HG03196 (cell line): ENCODE data around the gene DRC7.

Experiments
- ATAC-seq: cut with Tn5 transposase; IDR thresholded peaks from one replicate; pipeline ENCODE4 v1.9.1; 2021; ENCODE audit not compliant: unreplicated experiment

The DRC7 gene

DNA sequence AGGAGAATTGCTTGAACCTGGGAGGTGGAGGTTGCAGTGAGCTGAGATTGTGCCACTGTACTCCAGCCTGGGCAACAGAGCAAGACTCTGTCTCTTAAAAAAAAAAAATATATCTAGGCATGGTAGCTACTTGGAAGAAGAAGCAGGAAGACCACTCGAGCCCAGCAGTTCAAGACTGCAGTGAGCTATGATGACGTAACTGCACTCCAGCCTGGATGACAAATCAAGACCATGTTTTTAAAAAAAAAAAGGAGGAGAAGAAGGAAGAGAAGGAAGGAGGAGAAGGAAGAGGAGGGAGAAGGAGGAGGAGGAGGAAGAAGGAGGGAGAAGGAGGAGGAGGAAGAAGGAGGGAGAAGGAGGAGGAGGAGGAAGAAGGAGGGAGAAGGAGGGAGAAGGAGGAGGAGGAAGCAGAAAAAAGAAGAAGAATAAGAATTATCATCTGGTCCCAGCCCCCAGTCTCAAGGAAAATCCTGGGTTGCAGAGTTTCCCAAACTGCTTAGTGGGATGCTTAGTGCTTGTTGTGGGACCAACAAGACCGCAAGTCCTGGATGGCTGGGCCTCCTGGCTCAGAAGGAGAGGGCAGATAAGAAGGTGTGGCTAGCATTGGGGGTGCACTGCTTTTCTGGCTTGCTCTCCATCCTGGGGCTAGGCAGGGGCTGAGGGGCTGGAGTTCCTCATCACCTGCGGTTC is 3.7 kb upstream of the DRC7 start:
- no peak for ATAC-seq

- ATAC-seq: no peak
Measured at GRCh38 chr16:57692636-57693035, 2.0 kb upstream of the DRC7 start.

GRCh38 chr16:57693550-57693949 is 1.1 kb upstream of the DRC7 start:
- ATAC-seq: no peak

DNA sequence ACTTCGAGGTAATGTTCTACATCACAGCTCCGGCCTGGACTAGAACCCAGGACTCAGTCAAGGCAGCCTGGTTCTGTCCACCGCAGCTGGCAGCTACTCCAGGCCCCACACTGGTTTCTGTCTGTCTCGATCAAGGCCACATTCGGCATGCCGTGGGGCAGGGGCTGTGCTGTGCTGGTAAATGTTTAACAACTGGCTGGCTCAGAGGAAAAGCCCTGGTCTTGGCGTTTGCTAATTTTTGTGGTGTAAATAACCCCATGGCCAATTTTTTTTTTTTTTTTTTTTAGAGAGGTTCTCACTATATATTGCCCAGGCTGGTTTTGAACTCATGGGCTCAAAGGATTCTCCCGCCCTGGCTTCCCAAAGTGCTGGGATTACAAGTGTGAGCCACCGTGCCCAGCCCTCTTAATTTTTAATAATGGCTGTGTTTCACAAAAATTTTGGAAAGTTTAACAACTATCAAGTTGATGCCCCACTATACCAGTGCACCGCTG is 328 bp upstream of the DRC7 start:
- no peak for ATAC-seq

- no peak for ATAC-seq
Measured at GRCh38 chr16:57695680-57696069, 1.1 kb downstream of the DRC7 start.

DNA sequence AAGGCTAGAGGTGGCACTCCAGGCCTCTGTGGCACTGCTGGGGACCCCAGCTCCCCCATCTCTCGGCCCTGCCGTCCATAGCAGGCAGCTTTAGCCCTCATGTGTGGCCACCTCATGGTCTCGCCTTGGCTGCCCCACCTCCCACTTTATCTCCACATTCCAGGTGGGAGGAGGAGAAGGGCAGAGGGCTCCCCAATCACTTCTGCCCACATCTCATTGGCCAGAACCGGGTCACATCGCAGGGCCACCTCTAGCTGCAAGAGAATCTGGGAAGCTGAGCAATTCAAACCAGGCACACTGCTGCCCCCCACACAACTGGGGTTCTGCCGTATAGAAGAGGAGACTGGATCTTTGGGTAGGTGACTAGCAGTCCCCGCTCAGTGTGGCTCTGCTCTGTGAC is 1.6 kb downstream of the DRC7 start:
- ATAC-seq: no peak

DNA sequence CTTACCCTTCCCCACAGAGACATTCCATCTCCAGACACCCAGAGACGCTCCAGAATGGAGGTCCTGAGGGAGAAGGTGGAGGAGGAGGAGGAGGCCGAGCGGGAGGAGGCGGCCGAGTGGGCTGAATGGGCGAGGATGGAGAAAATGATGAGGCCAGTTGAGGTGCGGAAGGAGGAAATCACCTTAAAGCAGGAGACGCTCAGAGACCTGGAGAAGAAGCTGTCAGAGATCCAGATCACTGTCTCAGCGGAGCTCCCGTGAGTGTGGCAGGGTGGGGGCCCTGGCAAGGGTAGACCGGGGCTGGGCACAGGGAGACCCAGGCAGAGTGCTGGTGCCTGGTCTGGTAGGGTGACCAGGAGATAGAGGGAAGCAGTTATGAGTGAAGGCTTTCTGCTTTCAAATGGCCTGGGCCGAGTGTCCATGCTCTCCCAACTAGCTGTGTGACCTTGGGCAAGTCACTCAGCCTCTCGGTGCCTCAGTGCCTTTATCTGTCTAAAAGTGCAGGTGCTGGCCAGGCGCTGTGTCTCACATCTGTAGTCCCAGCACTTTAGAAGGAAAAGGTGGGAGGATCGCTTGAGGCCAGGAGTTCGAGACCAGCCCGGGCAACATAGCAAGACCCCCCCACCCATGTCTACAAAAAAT is 3.4 kb downstream of the DRC7 start:
- no peak for ATAC-seq

DNA sequence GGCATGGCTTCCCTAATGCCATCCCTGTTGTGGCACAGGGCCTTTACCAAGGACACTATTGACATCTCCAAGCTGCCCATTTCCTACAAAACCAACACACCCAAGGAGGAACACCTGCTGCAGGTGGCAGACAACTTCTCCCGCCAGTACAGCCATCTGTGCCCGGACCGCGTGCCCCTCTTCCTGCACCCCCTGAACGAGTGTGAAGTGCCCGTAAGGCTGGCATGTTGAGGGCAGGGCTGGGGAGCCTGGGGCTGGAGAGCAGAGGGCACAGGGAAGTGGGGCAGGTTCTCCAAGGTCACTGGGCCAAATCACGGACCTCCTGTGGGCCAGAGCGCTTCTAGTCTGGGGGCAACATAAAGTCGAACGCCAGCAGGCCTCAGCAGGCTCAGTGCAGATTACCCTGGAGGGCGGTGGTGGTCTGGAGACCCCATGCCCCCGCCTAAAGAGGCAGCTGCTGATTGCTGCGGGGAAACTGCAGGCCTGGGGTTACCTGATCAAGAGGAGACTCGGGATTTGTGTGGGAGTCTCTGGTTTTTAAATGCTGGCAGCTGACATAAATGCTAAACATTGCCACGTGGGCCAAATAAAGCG is 4.3 kb downstream of the DRC7 start:
- ATAC-seq: no peak

- no peak for ATAC-seq
Measured at GRCh38 chr16:57699481-57699880, 4.9 kb downstream of the DRC7 start.

DNA sequence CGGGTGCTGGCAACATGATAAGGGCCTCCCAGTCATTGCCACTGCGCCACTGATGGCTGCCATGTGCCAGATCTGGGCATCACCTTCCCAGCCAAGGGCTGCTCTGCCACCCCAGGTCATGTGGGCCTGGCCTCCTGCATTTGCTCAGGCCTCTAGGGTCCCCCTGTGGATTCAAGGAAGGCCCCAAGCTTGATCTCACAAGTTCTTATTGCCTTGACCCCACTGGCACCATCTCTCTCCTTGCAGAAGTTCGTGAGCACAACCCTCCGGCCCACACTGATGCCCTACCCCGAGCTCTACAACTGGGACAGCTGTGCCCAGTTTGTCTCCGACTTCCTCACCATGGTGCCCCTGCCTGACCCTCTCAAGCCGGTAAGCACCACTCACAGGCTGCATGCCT is 5.3 kb downstream of the DRC7 start:
- ATAC-seq: no peak

DNA sequence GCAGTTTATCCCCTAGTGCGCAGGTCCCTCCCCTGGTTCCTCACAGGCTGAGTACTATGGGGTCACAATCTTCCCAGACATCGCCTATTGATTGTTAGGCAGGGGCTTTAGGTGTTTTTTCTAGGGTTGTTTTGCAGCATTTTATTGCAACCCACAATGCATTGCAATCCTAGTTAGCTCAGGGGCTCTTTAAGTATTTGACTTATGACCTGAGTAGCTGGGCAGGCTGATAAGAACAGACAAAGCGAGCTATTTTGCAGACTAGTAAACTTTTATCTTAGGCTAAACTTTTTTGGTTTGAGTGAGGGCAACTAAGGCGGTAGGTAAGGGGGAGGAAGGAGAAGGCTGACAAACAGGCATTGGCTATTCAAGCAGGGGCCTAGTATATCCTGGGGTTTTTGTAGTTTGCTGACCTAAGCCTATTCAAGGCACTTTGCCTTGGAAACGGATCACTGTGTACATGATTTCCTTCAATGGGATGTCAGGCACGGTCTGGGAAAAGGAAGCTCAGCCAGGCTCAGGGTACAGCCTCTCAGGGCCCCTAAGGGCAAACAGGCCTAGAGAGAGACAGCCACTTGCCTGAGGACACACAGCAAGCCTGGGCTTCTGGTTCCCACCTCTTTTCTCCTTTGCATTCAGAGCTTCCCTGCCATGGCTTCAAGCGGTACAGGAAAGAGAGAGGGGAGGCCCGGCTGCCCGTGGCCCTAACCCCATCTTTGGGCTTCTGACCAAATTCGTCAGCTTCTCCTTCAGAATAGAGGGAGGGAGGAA is 6.4 kb downstream of the DRC7 start:
- ATAC-seq: no peak

DNA sequence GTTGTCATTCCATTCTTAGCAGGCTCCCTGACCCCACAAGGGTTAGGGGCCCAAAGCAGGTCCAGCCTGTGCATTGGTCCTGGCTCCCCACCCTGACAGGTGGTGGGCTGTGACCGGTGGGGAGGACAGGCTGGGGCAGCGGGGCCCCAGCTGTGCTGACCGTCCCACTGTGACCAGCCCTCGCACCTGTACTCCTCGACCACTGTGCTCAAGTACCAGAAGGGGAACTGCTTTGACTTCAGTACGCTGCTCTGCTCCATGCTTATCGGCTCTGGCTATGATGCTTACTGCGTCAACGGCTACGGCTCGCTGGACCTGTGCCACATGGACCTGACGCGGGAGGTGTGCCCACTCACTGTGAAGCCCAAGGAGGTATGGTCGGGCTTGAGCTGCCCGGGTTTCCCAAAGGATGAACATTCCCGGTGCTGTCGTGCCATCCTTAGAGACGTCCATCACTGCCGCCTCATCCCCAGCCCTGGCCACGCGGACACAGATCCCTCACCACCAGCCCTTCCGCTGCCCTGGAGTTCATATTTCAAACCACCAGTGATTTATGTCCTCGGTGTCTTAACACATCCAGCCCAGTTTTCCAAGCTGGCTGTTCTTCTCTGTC is 7.3 kb downstream of the DRC7 start:
- no peak for ATAC-seq

DNA sequence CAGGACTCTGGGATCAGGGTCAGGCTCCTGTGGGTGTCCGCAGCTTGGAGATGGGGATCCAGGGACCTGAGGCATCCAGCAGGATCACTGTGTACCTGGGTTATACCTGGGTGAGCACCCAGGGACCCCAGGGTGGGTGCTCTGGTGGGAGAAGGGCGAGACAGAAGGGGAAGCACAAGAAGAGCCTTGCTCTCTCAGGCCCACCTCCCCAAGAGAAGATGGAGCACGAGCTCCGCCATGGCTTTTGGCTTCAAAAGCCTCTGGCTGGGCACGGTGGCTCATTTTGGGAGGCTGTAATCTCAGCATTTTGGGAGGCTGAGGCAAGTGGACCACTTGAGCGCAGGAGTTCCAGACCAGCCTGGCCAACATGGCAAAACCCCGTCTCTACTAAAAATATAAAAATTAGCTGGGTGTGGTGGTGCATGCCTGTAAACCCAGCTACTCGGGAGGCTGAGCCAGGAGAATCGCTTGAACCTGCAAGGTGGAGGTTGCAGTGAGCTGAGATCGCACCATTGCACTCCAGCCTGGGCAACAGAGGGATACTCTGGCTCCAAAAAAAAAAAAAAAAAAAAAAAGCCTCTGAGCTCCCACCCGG is 8.9 kb downstream of the DRC7 start:
- no peak for ATAC-seq

DNA sequence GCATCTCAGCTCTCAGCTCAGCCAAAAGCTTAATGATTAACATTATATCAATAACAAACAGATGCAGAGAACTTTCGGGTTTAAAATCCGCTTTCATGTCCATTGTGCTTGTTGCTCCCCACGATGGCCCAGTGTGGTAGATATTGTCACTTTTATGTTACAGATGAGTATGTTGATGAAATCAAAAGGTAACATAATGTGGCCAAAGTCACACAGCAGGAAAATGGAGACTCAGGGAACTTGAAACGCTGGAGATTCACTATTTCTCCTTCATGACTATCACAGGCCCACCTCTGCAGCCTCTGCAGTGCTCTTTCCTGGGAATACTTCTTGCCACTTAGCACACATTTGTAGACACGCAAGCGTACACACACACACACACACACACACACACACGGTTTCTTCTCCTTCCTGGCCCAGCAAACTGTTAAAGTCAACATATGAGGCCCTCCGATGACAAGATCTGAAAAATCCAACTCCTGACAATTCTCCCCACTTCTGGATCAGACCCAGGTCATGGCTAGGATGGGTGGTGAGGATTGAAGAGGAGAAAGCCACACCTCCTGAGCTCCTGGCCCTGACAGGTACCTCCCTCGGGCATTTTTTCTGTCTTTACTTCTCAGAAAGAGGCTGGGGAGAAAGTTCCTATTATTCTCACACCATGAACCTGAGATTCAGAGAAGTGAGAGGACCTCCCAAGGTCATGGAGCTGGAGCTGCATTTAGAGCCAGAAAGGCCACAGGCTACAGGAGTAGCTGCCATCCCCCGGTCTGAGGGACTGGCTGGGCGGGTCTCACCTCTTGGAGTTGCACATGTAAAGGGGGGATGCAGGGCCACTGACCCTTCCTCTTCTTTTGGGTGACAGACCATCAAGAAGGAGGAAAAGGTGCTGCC is 9.7 kb downstream of the DRC7 start:
- ATAC-seq: no peak

DNA sequence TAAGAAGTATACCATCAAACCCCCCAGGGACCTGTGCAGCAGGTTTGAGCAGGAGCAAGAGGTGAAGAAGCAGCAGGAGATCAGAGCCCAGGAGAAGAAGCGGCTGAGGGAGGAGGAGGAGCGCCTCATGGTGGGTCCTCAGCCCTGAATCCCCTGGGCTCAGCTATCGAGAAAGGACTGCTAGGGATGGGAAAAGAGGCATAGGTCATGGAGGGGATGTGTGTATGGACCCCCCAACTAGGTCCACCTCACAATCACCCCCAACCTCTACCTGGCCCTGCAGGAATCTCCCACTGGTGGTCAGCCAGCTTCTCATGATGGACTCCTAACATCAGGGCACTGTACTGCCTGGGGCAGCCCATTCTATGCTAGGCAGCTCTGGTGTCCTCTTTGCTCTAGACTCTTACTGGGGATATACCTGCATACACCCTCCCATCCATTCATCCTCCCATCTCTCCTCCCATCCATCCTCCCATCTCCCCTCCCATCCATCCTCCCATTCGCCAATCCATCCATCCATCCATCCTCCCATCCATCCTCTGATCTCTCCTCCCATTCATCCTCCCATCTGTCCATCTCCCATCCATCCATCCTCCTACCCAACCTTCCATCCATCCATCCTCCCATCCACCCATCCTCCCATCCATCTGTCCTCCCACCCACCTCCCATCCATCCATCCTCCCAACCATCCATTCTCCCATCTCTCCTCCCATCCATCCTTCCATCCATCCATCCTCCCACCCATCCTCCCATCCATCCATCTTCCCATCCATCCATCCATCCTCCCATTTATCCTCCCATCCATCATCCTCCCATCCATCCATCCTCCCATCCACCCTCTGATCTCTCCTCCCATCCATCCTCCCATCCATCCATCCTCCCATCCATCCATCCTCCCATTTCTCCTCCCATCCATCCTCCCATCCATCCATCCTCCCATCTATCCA is 10.6 kb downstream of the DRC7 start:
- ATAC-seq: no peak

DNA sequence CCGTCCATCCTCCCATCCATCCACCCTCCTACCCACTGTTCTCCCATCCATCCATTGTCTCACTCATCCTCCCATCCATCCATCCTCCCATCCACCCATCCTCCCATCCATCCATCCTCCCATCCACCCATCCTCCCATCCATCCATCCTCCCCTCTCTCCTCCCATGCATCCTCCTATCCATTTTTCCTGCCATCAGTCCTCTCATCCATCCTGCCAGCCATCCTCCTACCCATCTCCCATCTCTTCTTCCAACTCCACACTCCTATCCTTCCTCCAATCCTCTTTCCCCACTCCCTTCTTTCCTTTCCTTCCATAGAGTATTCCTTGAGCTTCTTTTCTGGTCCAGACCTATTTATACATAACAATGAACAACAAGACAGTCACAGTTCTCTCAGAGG is 12.1 kb downstream of the DRC7 start:
- ATAC-seq: no peak

DNA sequence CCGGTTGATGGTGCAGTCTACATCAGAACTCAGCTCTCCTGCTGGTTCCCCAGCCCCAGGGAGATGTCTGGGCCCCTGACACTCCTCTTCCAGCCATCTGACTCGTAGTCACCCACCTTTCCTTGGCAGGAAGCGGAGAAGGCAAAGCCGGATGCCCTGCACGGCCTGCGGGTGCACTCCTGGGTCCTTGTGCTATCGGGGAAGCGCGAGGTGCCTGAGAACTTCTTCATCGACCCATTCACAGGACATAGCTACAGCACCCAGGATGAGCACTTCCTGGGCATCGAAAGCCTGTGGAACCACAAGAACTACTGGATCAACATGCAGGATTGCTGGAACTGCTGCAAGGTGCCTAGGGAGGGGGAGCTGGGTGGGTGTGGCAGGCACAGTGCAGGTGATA is 12.7 kb downstream of the DRC7 start:
- ATAC-seq: no peak

GRCh38 chr16:57708168-57708567 is 13.6 kb downstream of the DRC7 start:
- ATAC-seq: no peak

DNA sequence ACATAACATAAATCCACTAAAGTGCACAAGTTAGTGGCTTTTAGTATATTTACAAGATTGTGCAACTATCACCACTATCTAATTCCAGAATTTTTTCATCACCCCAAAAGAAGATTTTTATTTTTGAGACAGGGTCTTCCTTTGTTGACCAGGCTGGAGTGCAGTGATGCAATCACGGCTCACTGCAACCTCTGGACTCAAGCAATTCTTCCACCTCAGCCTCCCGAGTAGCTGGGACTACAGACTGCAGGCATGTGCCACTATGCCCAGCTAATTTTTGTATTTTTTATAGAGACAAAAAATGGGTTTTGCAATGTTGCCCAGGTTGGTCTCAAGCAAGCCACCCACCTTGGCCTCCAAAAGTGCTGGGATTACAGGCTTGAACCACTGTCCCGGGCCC is 15.1 kb downstream of the DRC7 start:
- no peak for ATAC-seq
